Colonic mucosa (tissue), 4 donors: ENCODE data around the gene DYSF. TPM values are rescaled to one million over a fixed set of nuclear protein-coding genes. Genes with fewer than 3 reads are reported as not detected.
A peak's percentile ranks its signal among the peaks of the same experiment; 100 is the strongest.

ENCODE experiments used
- DNase-seq: peaks from one replicate; pipeline ENCODE4 v3.0.0-alpha.2; 2020
- H3K27ac ChIP-seq: fragments of 200-600 bp; one replicate; pipeline ENCODE4 v1.8.0; 2021
- H3K27me3 ChIP-seq: fragments of 200-600 bp; one replicate; pipeline ENCODE4 v1.8.0; 2021
- H3K36me3 ChIP-seq: fragments of 200-600 bp; one replicate; pipeline ENCODE4 v1.8.0; 2021
- H3K4me1 ChIP-seq: fragments of 200-600 bp; one replicate; pipeline ENCODE4 v1.8.0; 2021; ENCODE audit warnings: mild to moderate bottlenecking
- H3K4me3 ChIP-seq: fragments of 200-600 bp; one replicate; pipeline ENCODE4 v1.8.0; 2021
- H3K9ac ChIP-seq, 2 donors: one replicate each; pipeline ENCODE4 v1.7.0; 2013; ENCODE audit warnings: control low read depth in 2 of 2, low read depth in 2 of 2, low read length in 2 of 2
- H3K9me3 ChIP-seq: fragments of 200-600 bp; one replicate; pipeline ENCODE4 v1.8.0; 2021
- CTCF ChIP-seq: fragments of 200-600 bp; IDR thresholded peaks from one replicate; pipeline ENCODE4 v1.8.0; 2022; ENCODE audit warnings: antibody characterized with exemption, mild to moderate bottlenecking
- intact Hi-C: fragments of 100-400 bp; cut with DNase I; formaldehyde crosslinking; loops from one replicate; pipeline ENCODE4 v1.14.1; 2022
- total RNA-seq, 2 donors: library from RNA; stranded (reverse); fragmentation: NEBNext Ultra II Directional in 1 of 2; extraction: Animal tissue kit (Norgen Biotek cat#: 25700) in 1 of 2; gene quantifications; one replicate each; pipeline ENCODE4 v1.2.1, GENCODE V29; 2021
- donor health status: healthy.
- donor health status: DM: no; HTN: no; CAD: no.
- donor health status: DM: no; HTN: no; CAD: no.

The DYSF gene
- total RNA-seq, 2 donors from 2014 or later: 2.4 to 7.5 TPM

- Histone ChIP-seq H3K27ac (no peak overlapping the region), H3K36me3 (no peaks in the 10 kb centered on the region), H3K9ac (no peak overlapping the region), H3K9me3 (no peaks in the 10 kb centered on the region), H3K4me1 (no peaks in the 10 kb centered on the region), H3K4me3 (no peak overlapping the region), H3K27me3 (no peaks in the 10 kb centered on the region)
- intact Hi-C loops: no loop called here
- DNase-seq: peak; percentile 10
- no peak for TF ChIP-seq CTCF
Observed at GRCh38 chr2:71609029-71609428, 155.7 kb downstream of the DYSF start.

GRCh38 chr2:71609441-71609840, 156.1 kb downstream of the DYSF start:
- Histone ChIP-seq H3K36me3 (no peaks in the 10 kb centered on the region), H3K27ac (no peak overlapping the region), H3K9ac (no peak overlapping the region), H3K4me3 (no peak overlapping the region), H3K4me1 (no peaks in the 10 kb centered on the region), H3K27me3 (no peaks in the 10 kb centered on the region), H3K9me3 (no peaks in the 10 kb centered on the region)
- no peak for TF ChIP-seq CTCF
- DNase-seq: peak; percentile 1
- intact Hi-C loops: no loop called here

- intact Hi-C loops: loop anchor here (5.0 kb wide), 1 partner anchor 197 kb away; no protein-coding TSS in a partner anchor
Observed at GRCh38 chr2:71609958-71610357, 156.6 kb downstream of the DYSF start.

GRCh38 chr2:71610671-71611070, 157.3 kb downstream of the DYSF start:
- intact Hi-C loops: loop anchor here (5.0 kb wide), 1 partner anchor 197 kb away; no protein-coding TSS in a partner anchor
- H3K4me3 ChIP-seq: no peak overlapping the region
- no peaks in the 10 kb centered on the region for H3K4me1 ChIP-seq
- H3K27ac ChIP-seq: no peak overlapping the region
- no peak overlapping the region for H3K9ac ChIP-seq
- peak; percentile 12 for DNase-seq
- no peaks in the 10 kb centered on the region for H3K36me3 ChIP-seq
- no peaks in the 10 kb centered on the region for H3K27me3 ChIP-seq
- no peaks in the 10 kb centered on the region for H3K9me3 ChIP-seq
- no peak for TF ChIP-seq CTCF

More at GRCh38 chr2:71609958-71610357, 156.6 kb downstream of the DYSF start:
- no peak overlapping the region for H3K4me3 ChIP-seq
- no peaks in the 10 kb centered on the region for H3K27me3 ChIP-seq
- no peaks in the 10 kb centered on the region for H3K9me3 ChIP-seq
- no peak overlapping the region for H3K27ac ChIP-seq
- no peak for TF ChIP-seq CTCF
- H3K9ac ChIP-seq: no peak overlapping the region
- no peaks in the 10 kb centered on the region for H3K36me3 ChIP-seq
- H3K4me1 ChIP-seq: no peaks in the 10 kb centered on the region
- DNase-seq: peak; percentile 2

- peak; percentile 12 for DNase-seq
- no peak for TF ChIP-seq CTCF
- Histone ChIP-seq H3K9me3 (no peaks in the 10 kb centered on the region), H3K4me1 (no peaks in the 10 kb centered on the region), H3K27ac (no peak overlapping the region), H3K36me3 (no peaks in the 10 kb centered on the region), H3K9ac (no peak overlapping the region), H3K27me3 (no peaks in the 10 kb centered on the region), H3K4me3 (no peak overlapping the region)
- intact Hi-C loops: loop anchor here (5.0 kb wide), 1 partner anchor 196 kb away; no protein-coding TSS in a partner anchor
Observed at GRCh38 chr2:71611247-71611646, 157.9 kb downstream of the DYSF start.
